ENCODE results near the gene GLRA2.

DNA sequence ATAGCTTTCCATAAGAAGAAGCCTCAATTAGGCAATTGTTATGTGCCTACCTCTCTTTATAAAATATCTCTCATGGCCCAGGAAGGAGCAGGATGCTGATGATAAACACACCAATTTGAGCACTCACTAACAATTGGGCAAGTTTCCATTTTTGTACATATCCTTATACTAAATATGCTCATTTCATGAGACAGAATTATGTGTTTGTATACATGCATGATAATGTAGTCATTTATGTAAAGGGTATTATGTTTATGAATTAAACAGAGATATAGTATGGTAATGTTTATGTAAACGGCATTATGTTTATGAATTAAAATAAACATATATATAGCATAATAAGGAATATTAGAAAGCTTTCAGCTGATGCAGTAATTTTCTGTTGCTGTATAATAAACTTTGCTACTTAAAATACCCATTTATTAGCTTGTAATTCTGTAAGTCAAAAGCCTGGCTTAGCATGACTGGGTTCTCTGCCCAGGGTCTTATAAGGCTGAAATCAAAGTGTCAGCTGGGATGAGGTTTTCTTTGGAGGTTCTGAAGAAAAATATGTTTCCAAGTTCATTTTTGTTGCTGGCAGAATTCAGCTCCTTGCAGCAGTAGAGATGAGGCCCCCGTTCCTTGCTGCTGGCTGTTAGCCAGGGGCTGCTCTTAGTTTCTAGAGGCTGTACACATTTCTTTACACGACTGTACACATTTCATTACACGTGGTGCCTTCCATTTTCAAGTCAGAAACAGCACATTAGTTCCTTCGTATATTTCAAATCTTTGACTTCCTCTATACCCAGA, 89.0 kb downstream of the GLRA2 start:
- no peak for TF ChIP-seq YY1 (IDR thresholded peaks at IDR 0.05; ENCODE audit: low read depth)
- TF ChIP-seq NFIC (IDR thresholded peaks at IDR 0.05): no peak
- TF ChIP-seq CREB1 (IDR thresholded peaks at IDR 0.05; ENCODE audit: low read depth): no peak
- no peak for TF ChIP-seq TAF1 (IDR thresholded peaks at IDR 0.05; ENCODE audit: low read depth)
- TF ChIP-seq, protein P1, sequence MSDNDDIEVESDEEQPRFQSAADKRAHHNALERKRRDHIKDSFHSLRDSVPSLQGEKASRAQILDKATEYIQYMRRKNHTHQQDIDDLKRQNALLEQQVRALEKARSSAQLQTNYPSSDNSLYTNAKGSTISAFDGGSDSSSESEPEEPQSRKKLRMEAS (IDR thresholded peaks at IDR 0.05): no peak
- no peak for TF ChIP-seq EGR1 (IDR thresholded peaks at IDR 0.05)
- no peak for TF ChIP-seq TEAD4 (IDR thresholded peaks at IDR 0.05)
- TF ChIP-seq, protein P2, sequence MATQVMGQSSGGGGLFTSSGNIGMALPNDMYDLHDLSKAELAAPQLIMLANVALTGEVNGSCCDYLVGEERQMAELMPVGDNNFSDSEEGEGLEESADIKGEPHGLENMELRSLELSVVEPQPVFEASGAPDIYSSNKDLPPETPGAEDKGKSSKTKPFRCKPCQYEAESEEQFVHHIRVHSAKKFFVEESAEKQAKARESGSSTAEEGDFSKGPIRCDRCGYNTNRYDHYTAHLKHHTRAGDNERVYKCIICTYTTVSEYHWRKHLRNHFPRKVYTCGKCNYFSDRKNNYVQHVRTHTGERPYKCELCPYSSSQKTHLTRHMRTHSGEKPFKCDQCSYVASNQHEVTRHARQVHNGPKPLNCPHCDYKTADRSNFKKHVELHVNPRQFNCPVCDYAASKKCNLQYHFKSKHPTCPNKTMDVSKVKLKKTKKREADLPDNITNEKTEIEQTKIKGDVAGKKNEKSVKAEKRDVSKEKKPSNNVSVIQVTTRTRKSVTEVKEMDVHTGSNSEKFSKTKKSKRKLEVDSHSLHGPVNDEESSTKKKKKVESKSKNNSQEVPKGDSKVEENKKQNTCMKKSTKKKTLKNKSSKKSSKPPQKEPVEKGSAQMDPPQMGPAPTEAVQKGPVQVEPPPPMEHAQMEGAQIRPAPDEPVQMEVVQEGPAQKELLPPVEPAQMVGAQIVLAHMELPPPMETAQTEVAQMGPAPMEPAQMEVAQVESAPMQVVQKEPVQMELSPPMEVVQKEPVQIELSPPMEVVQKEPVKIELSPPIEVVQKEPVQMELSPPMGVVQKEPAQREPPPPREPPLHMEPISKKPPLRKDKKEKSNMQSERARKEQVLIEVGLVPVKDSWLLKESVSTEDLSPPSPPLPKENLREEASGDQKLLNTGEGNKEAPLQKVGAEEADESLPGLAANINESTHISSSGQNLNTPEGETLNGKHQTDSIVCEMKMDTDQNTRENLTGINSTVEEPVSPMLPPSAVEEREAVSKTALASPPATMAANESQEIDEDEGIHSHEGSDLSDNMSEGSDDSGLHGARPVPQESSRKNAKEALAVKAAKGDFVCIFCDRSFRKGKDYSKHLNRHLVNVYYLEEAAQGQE (IDR thresholded peaks at IDR 0.05; ENCODE audit: low read depth): no peak
- TF ChIP-seq FOXM1 (IDR thresholded peaks at IDR 0.05; ENCODE audit: borderline replicate concordance, low read depth): no peak
- TF ChIP-seq CEBPB (IDR thresholded peaks at IDR 0.05): no peak
- no peak for TF ChIP-seq EP300 (IDR thresholded peaks at IDR 0.05; ENCODE audit: borderline replicate concordance)
- no peak for TF ChIP-seq RAD21 (IDR thresholded peaks at IDR 0.05; ENCODE audit: low read depth)
- no peak for TF ChIP-seq TCF12 (IDR thresholded peaks at IDR 0.05; ENCODE audit: low read depth)
- TF ChIP-seq ZBTB7A (IDR thresholded peaks at IDR 0.05; ENCODE audit: low read depth): no peak

All from Ishikawa (cell line).